GM12874 (cell line): ENCODE data around the gene IMPACT.

Experiments
- TF ChIP-seq, protein P1 (sequence below): IDR thresholded peaks from 2 replicates; pipeline ENCODE4 v1.5.1; 2011; ENCODE audit warnings: low read depth, mild to moderate bottlenecking, control low read depth, low read length, moderate library complexity; ENCODE audit not compliant: insufficient read depth

IMPACT gene

DNA sequence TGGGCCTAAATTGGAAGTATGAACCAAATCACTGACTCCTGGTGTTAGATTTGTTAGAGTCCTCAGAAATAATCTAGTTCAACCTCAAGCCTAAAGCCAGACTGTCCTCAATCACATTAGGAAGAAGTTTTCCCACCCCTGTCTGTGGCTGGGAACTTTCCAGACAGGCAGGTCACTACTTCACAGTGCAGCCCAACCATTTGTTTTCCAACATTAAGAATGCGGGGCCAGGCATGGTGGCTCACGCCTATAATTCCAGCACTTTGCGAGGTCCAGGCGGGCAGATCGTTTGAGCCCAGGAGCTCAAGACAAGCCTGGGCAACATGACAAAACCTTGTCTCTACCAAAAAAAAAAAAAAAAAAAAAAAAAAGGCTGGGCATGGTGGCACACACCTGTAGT lies 23.4 kb upstream of the IMPACT start:
- TF ChIP-seq, protein P1, sequence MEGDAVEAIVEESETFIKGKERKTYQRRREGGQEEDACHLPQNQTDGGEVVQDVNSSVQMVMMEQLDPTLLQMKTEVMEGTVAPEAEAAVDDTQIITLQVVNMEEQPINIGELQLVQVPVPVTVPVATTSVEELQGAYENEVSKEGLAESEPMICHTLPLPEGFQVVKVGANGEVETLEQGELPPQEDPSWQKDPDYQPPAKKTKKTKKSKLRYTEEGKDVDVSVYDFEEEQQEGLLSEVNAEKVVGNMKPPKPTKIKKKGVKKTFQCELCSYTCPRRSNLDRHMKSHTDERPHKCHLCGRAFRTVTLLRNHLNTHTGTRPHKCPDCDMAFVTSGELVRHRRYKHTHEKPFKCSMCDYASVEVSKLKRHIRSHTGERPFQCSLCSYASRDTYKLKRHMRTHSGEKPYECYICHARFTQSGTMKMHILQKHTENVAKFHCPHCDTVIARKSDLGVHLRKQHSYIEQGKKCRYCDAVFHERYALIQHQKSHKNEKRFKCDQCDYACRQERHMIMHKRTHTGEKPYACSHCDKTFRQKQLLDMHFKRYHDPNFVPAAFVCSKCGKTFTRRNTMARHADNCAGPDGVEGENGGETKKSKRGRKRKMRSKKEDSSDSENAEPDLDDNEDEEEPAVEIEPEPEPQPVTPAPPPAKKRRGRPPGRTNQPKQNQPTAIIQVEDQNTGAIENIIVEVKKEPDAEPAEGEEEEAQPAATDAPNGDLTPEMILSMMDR: no peak

DNA sequence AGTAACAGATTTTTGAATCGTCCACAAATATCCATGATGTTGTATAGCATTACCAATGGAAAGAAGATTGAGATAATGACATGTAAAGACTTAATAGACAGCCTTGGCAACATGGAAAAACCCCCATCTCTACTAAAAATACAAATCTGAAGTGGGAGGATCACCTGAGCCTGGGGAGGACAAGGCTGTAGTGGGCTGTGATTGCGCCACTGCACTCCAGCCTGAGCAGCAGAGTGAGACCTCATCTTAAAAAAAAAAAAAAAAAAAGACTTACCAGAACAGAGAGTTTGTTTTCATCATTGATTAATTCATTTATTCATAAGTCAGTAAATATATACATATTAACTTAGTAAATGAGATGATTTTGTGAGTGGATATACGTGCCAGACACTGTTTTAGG lies 21.9 kb upstream of the IMPACT start:
- TF ChIP-seq, protein P1: no peak

DNA sequence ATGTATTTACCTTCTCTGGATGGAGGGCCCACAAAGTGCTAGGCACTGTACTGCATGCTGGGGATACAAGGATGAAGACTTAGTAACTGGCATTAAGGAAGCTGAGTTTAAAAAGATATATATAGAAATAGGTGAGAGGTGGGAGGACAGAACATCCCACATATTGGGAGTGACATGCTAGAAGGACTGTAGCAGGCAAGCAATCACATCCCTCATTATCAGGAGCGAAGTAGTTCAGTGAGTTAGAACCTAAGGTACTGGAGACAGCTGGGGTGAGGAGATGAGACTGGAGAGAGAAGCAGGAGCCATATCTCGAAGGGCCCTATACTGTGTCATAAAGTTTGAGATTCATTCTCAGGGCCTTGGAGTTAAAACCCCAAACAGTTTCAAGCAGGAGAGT lies 18.0 kb upstream of the IMPACT start:
- TF ChIP-seq, protein P1: no peak

DNA sequence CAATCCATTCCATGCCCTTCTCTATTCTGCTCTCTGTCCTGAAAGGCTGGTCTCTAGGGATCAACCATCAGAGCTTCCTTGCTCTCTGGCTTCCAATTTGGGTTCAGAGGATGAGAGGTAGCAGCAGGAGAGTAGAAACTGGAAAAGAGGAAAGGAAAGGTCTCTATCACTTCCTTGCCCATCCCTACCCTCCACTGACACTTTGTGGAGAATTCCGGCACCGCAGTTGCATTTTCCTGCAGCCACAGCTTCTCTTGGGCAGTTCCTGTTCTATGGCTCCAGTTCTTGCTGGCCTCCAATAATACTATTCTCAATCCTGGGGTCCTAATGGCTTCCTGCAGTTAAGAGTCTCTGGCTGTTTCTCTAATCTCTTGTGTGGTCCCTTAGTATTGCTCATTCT lies 13.3 kb upstream of the IMPACT start:
- TF ChIP-seq, protein P1: no peak

DNA sequence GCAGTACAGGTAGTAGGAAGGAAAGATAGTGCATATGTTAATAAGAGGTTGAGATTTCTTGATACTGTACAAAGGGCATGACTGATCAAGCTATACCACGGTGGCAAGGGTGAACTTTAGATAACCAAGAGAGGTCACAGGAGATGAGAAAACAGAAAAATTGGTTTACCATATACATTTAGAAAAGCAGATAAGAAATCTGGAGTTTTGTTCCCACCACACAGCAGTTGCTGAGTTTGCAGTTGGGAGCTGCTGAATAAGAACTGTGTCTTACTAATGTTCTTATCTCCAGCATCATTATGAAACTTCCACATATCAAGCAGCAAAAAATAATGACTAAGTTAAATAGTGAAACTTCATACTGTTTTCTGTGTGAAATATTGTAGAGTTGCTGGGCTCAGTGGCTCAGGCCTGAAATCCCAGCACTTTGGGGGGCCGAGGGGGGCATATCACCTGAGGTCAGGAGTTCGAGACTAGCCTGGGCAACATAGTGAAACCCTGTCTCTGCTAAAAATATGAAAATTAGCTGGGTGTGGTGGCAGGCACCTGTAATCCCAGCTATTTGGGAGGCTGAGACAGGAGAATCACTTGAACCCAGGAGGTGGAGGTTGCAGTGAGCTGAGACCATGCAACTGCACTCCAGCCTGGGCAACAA lies 12.0 kb upstream of the IMPACT start:
- TF ChIP-seq, protein P1: no peak

DNA sequence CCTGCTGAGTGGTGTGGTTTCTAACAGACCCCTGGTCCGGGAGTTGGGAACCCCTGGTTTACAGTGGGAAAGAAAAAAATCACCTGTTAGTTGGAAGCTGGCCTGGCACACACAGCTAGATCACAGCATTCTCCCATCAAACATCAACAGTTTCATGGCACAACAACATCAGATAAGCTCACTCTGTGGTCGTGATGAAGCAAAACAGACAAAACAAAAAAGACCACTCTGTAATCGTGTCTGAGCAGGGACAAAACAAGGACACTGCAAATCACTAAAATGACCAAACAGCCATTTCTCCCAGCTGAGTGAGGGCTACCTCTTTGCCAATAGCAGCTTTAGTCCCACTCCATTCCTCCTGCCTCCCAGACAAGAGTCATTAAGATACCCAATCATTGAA lies 9.0 kb upstream of the IMPACT start:
- TF ChIP-seq, protein P1: no peak

DNA sequence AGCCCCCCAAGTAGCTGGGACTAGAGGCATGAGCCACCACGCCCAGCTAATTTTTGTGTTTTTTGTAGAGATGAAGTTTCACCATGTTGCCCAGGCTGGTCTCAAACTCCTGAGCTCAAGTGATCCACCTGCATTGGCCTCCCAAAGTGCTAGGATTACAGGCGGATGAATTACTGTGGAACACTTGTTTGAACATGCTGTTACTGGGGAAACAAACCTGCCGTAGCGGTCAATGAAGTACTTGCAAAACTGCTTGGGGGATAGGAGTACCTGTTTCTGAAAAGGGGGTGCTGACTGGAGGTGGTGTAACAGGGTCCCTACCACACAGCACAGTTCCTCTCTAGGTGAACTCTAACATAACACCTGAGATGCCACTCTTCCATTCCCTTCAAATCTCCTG lies 5.9 kb upstream of the IMPACT start:
- TF ChIP-seq, protein P1: no peak
